NCI-H2196 treated with DMSO at 0.1 percent for 48 hours (cell line): ENCODE measurements around the gene MT2A.

Source experiments
- DNase-seq: peaks from one replicate; lab custom pipeline; 2025; ENCODE audit not compliant: unreplicated experiment; lab: John Stamatoyannopoulos, UW

The MT2A gene

DNA sequence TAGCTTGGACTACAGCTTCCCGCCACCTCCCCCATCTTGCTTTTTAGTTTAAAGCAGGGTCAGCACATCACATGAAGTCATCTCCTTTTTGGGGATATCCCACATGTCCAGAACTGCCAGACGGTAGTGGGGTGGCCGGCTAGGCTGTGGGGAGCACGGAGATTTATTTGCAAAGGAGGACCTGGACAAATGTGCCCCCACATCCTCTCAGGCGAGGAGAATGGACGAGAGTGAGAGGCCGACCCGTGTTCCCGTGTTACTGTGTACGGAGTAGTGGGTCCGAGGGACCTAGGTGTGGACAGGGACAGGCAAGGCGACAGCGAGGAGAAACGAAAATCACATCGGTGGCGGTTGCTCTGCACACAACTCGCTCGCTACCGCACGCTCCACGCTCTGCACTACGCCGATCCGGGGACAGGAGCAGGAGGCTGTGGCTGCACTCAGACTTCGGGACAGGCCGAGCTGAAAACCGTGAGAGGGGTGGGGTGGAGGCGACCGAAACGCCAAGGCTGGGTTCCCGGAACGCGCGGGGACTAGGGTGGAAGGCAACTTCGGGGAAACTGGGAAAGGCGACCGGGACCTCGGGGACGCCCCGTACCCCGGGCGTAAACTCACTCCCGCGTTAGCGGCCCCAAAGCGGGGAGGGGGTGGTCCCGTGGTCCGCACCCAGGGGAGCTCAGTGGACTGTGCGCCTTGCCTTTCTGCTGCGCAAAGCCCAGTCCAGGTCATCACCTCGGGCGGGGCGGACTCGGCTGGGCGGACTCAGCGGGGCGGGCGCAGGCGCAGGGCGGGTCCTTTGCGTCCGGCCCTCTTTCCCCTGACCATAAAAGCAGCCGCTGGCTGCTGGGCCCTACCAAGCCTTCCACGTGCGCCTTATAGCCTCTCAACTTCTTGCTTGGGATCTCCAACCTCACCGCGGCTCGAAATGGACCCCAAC, 29.7 kb downstream of the MT2A start, which contains the start of gene MT1A:
Gene MT1A, plus strand, starts transcription at position 853 of the 937 bp plus-strand sequence. Its CDS starts 73 bp downstream, at position 926.
- no peak for DNase-seq

DNA sequence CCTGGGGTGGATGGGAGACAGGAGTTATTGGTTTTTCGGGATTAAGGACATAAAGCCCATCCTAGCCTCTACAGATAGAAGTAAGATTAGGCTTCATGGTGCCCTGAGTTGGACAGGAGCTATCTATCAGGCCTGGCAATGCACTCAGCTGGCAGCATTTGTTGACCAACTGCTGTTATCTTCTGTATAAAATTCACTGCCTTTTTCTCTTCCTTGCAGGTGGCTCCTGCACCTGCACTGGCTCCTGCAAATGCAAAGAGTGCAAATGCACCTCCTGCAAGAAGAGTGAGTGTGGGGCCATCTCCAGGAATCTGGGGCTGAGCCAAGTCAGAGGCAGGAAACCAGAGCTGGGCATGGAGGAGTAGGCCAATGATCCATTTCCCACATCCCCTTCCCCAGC, 30.7 kb downstream of the MT2A start:
- no peak for DNase-seq

- no peak for DNase-seq
These were observed 31.7 kb downstream of the MT2A start for GRCh38 chr16:56640076-56640475.

- DNase-seq: no peak
These were observed 32.8 kb downstream of the MT2A start for GRCh38 chr16:56641166-56641565.

- DNase-seq: no peak
These were observed 34.8 kb downstream of the MT2A start for GRCh38 chr16:56643080-56643778.

DNA sequence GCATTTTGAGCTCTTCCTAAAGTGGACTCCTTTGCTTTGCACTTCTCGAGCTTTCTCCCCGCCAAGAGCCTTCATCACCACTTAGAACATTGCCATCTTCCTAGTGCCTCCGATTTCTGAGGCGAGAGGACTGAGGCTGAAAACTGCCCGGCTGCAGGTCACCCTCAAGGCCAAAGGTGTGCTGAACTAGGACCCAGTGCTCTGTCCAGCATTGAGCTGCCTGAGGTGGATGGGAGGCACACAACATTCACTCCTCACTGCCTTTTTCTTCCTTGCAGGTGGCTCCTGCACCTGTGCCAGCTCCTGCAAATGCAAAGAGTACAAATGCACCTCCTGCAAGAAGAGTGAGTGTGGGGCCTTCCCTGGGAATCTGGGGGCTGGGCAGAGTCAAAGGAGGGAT, 35.4 kb downstream of the MT2A start:
- no peak for DNase-seq

DNA sequence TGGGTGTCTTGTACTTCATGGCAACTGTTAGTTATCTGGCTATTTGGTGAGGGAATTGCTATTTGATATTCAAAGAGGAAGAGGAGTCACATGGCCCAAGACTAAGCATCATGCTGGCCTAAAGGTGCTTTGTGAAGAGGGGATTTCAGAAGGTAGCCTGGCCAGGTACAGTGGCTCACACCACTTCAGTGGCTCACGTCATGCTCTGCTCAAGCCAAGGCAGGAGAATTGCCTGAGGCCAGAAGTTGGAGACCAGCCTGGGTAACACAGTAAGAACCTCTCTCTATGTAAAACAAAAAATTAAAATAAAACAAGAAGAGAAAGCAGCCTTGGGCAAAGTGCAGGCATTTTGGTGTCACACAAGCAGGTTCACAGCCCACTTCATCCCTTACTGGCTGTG, 36.9 kb downstream of the MT2A start:
- DNase-seq: no peak

DNA sequence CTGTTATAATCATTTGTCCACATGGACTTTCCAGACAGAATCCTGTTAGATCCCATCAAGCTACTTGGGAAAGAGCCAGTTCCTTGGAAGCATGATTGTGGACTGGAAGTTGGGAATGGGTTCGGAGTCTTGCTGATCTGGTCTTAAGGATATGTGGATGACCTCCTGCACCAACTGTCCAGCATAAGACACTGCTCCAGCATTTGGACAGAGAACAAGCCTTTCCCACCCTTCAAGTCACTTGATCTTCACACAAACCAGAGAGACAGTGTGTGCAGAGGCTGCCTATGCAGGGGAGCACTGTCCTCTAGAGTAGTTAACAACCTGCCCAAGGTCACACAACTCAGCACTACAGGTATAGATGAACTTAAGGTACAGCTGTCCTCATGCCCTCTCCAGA, 37.5 kb downstream of the MT2A start:
- no peak for DNase-seq

DNA sequence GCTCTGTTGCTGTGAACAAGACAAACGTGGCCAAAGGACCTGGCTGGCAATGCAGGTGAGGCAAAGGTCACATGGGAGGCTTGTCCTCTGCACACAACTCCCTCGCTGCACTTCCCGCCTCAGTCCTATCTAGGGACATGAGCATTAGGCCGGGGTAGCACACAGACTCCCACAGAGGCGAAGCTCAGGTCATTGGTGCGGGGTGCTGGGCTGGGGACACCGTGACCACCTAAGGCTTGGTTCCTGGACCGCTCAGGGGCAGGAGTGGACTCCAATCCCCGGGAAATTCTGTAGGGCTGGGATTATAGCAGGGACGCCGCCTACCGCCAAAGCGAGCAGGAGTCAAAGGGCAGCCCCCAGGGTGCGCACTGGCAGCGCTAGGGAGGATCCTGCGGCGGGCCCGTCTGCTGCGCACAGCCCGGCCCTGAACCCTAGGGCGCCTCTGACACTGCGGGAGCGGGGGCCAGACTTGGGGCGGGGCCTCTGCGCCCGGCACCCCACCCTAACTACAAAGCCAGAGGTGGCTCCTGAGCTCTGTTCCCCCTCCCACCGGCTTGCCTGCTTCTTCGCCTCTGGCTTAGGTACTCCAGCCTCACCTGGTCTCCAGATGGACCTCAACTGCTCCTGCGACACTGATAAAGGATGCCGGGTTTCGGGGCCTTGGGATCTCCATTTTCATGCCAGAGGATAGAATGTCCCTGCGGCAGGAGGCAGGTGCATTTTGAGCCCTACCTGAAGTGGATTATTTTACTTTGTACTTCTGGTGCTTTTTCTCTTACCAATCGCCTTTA, 39.5 kb downstream of the MT2A start:
- DNase-seq: no peak

DNA sequence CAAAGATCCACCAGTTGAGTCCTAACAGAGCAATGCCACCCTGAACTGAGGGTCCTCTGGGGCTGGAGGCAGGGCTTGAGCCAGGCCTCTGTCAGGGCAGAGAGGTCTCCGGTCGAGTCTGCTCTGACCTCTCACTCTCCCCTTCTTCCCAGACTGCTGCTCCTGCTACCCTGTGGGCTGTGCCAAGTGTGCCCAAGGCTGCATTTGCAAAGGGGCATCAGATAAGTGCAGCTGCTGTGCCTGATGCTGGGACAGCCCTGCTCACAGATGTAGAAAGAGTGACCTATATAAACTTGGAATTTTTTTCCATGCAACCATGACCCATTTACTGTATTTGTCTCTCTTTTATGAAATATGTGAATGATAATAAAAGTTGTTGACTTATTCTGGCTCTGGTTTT, 40.9 kb downstream of the MT2A start:
- no peak for DNase-seq

DNA sequence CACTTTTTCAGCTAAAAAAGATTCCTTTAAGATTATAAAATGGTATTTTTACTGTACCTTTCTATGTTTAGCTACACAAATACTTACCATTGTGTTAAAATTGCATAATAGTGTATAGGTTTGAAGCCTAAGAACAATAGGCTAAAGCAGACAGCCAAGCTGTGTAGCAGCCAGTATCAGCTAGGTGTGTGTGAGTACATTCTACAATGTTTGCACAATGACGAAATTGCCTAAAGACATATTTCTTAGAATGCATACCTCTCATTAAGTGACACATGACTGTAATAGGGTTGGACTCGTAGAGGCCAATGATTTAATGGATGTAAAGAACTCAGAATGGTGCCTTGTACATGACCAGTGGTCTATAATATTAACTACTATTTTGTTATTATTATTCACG, 41.4 kb downstream of the MT2A start:
- DNase-seq: no peak

- no peak for DNase-seq
These were observed 43.2 kb downstream of the MT2A start, which contains the start of gene MT1B for GRCh38 chr16:56651586-56651985. Gene MT1B, plus strand, starts transcription at chr16:56651886. Its CDS starts 68 bp downstream, at chr16:56651954.

- DNase-seq: no peak
These were observed 44.2 kb downstream of the MT2A start for GRCh38 chr16:56652600-56652999.

DNA sequence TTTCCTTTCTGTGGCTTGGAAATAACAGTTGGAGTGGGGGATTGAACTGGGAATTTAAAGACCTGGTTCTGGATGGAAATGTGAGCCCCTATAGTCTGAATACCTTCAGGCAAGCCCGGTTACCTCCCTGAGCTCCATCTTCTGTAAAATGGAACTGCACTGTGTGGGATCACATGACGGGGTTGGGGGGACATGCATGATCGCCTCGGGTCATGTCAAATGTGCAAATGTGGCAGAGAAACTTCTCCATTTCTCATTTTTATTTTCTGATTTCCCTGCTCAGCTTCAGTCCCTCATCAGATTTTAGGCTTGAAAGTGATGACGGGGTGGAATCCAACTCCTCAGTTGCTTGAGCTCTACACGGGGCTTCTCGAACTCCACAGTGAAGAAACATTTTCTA, 44.8 kb downstream of the MT2A start:
- DNase-seq: no peak

DNA sequence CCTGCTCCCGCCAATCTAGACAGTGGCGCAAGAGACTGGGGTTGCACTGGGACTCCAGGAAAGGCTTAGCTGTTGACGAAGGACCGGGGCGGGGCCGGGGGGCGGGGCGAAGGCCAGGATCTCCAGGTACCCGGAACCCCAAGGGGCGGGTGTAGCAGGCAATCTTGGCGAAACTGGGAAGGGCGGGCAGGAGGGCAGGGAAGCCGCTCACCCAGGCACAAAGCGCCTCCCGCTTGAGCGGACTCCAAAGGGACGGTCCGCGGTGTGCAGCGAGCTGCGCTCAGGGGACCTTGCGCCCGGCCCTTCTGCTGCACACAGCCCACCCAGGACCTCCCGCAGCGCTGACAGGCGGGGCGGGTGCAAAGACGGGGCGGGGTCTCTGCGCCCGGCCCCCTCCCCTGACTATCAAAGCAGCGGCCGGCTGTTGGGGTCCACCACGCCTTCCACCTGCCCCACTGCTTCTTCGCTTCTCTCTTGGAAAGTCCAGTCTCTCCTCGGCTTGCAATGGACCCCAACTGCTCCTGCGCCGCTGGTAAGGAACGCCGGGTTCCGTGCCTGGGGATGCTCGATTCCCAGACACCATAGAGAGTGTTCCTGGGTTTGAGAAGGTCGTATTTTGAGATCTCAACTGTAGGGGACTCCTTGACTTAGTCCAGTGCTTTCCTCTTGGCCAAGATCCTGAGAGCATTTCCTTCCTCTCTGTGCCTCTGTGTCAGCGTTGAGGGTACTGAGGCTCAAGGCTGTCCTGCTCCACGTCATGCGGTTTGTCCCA, 49.4 kb downstream of the MT2A start, which contains the start of gene MT1F:
Gene MT1F, plus strand, starts transcription at position 405 of the 772 bp plus-strand sequence. Its CDS starts 100 bp downstream, at position 505.
- no peak for DNase-seq

GRCh38 chr16:56658327-56658875, 50.0 kb downstream of the MT2A start:
- DNase-seq: no peak
